ENCODE results near the gene CPSF4L.
"Not testable (repeated sequence)": the region's sequence is repeated elsewhere in the genome, so short reads cannot be mapped to it uniquely, and the experiment has no call there.

Gene CPSF4L

DNA sequence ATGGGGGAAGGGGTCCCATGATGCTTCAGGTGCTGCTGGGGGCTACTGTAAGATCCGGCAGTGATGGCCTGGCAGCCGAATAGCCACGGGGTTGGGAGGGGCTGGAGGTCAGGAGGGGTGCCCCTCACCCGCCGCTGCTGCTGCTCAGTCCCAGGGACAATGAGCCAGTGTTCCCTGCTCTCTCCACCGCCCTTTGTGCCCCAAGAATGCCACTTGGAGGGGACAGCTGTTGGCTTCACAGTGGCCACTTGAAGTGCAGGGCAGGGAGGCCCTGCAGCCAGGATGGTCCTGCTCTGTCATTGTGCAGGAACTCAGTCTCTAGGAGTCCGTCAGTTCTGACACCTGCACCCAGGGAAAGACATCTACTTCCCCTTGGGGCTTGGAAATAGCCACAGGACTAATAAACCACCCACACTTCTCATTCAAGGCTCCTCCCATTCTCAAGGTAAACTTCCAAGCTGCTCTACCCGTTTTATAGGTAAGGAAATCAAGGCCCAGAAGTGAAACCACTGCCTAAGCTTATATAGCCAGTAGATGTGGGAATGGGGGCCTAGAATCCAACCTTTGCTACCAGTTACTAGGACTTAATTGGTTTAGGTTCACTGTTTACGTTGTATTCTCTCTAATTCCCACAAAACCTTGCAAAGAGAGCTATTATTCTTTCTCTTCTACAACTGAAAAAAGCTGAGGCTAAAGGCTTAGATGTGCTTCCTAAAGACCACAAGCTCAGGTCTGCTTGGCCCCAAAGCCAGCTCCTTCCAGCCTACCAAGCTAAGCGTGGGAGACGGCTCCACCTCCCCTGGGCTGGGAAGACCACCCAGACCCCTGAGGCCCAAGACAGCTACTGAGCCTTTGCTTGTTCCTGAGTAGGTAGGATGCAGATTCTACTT, 6.2 kb upstream of the CPSF4L start:
- no peak for DNase-seq

DNA sequence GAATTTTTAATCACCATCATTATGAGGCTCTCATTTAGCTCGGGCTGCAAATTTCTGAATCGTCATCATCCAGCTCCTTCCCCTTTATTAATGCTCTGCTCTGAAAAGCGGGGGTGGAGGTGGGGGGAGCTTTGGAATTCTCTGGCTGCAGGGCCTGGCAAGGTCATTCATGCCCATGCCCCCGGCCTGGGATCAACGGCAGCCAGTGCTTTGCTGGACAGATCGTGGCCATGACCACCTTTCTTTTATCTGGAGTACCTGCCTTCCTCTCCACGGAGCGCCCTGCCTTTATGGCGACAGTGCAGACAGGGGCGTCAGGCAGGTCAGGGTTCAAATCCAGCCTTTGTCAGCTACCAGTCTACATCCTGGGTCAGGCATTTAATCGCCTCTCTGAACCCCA, 5.1 kb upstream of the CPSF4L start:
- DNase-seq: no peak

DNA sequence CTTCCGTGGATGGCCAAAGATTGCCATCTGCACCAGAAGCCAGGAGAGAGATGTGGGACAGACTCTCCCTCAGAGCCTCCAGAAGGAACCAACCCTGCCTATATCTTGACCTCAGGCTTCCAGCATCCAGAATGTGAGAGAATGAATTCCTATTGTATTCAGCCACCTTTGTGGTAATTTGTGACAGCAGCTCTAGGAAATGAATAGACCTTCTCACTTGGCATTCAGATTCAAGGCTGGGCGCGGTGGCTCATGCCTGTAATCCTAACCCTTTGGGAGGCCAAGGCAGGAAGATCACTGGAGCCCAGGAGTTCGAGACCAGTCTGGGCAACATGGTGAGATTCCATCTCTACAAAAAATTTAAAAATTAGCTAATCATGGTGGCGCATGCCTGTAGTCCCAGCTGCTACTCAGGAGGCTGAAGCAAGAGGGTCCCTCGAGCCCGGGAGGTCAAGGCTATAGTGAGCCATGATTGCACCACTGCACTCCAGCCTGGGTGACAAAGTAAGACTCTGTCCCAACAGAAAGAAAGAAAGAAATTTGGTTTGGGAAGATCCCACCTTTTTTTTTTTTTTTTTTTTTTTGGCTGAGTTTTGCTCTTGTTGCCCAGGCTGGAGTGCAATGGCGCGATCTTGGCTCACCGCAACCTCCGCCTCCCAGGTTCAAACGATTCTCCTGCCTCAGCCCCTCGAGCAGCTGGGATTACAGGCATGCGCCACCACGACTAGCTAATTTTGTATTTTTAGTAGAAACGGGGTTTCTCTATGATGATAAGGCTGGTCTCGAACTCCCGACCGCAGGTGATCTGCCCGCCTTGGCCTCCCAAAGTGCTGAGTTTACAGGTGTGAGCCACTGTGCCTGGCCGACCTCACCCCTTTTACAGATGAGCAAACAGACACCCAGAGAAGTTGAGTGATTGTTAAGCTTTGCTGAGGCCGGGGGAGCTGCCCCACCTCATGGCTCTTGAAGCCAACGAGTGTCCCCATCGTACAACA, 4.3 kb upstream of the CPSF4L start:
- no peak for DNase-seq

DNA sequence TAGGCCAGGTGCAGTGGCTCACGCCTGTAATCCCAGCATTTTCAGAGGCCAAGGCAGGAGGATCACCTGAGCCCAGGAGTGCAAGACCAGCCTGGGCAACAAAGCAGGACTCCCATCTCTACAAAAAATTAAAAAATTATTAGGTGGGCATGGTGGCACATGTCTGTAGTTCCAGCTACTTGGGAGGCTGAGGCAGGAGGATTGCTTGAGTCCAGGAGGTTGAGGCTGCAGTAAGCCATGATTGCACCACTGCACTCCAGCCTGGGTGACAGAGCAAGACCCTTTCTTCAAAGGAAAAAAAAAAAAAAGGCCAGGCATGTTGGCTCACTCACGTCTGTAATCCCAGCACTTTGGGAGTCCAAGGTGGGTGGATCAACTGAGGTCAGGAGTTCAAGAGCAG, 2.8 kb upstream of the CPSF4L start:
- DNase-seq: not testable (repeated sequence)

DNA sequence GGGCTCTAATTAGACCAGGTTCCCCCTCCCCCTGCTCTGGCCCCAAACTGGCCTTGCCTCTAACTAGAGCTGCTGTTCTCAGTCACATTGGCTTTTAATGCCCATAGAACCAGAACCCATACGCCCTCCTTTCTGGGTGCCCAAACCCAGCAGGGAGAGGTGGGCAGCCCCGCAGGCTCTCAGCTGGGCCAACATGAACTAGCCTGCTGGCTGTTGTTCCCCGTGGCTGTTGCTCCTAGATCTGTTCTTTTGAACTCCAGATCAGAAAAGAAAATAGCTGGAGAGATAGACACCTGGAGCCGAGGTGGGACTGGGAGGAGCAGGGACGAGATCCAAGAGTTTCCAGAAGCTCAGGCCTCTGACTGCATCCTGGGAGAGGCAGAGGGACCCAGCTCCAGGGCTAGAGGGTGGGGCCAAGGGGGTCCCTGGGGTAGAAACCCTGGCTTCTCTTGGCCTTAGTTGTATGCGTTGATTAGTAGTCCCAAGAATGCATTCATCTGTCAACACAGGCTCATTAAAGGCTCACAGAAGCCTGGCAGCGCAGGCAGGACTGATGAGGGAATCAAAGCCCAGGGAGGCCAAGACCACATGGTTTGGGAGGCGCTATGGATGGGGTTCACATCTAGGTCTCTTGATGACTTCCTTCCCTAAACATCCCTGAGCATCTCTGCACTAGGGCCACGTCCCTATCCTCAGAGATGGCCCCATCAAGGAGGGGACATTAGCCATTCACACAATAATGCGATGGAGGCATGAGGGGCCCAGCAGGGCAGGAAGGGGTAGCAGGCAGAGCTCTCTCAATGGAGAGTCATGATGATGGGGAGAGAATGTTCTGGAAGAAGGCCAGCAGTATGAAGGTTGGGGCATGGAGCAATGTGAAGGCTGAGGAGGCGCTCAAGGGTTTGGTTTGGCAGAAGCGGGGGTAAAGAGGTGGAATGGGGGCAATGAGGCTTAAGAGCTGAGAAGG, 1.3 kb upstream of the CPSF4L start:
- DNase-seq: no peak

DNA sequence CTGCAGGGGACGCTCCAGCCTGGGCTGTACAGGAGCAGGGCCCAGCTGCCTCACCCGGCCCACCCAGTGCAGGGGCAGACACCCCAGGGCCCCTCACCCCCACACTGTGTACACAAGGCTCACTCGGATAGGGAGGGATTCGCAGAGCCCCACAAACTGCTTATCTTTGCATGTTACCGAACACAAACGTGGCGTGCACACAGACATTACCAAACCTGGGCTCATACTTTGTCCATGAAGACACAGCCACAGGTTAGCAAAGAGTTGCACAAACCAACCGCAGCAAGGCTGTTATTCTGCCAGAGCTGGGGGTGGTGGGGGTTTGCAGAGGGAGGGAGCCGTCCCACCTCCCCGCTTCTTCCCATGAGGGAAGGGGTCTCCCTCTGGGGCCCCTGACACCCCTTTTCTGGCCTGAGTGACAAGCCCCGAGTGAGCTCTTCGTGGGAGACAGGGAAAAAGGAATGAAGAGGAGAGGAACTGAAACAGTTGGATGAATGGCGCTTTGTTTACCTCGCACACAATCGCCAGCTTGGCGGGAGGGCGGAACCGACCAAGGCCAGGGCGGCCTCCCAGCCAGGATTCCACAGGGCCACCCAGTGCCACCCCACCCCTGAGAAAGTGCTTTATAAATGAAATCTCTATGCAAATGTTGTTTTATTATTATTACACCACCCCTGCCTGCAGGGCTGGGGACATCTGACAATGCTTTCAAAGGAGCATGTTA, 434 bp upstream of the CPSF4L start:
- DNase-seq: peak in 1 of 2 experiments; percentile 38

DNA sequence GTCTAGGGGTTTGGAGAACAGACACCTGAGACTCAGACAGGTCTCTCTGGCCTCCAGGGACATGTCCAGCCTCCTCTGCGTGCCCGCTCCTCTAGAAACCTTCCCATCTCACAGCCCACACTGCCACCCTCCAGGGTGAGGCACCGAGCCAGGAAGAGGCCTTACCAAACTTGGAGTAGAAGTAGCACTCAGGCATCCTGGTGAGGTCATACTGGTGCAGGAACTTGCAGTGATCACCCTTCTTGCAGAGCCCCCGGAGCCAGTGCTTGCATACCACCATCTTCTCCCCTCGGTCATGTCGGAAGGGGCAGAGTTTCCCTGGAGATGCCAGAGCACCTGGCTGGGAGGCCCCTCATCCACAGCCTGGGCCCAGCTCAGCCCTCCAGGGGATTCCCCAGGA, 4.2 kb downstream of the CPSF4L start:
- DNase-seq: no peak

DNA sequence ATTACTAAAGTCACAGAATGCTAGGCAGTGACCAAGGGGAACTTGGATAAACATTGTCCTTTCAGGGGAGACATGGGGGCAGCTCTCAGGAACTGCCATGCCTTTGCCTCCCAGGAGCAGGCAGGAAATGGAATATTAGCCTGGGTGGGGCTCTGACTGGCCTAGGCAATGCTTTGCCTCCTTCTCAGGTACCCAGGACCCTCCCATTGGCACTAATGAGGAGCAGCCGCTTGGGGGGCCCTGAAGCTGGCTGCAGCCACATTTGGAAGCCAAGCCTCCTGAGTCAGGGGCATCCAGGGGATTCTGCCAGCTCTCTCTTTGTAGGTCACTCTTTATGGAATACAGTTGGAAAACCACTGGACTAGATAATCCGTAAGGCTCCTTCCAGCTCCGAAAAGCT, 5.5 kb downstream of the CPSF4L start:
- DNase-seq: no peak

DNA sequence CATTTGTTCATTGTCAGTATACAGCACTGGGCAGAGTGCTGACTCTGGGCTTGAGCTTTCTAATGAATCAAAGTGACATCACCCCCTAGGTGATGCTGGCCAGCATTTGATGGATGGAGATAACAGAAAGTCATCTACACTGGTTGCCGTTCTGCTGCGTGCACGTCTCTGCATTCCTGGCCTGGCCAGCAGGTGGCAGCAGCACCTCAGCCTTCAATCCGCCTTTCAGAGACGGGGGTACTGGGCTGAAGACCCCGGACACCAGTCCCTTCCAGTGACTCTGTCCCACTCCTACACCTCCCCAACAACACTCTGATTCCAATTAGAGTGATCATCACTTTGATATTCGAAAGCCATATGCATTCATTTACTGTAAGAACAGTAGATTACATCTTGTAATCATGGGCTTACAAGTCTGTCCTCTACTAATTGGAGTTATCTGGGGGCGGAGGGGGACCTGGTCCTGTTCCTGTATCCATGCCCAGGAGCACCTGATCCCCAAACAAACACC, 6.0 kb downstream of the CPSF4L start:
- peak; percentile 39 to 42 for DNase-seq

DNA sequence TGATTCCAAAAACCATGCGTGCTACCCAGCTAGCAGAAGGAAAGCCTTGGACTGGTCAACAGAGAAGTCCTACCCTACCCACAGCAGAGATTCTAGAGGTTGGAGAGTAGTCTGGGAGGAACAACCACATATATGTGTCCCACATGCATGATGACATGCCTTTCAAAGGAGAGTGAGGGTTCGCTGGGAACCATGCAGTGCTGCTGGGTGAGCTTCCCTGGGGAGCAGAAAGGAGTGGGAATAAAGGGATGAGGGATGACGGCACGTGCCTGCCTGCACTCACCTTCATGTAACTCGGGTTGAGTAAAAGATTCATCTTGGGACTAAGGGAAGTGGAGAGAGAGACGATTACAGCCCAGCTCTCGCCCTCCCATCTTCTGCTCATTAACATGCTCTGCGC, 9.8 kb downstream of the CPSF4L start:
- DNase-seq: no peak

DNA sequence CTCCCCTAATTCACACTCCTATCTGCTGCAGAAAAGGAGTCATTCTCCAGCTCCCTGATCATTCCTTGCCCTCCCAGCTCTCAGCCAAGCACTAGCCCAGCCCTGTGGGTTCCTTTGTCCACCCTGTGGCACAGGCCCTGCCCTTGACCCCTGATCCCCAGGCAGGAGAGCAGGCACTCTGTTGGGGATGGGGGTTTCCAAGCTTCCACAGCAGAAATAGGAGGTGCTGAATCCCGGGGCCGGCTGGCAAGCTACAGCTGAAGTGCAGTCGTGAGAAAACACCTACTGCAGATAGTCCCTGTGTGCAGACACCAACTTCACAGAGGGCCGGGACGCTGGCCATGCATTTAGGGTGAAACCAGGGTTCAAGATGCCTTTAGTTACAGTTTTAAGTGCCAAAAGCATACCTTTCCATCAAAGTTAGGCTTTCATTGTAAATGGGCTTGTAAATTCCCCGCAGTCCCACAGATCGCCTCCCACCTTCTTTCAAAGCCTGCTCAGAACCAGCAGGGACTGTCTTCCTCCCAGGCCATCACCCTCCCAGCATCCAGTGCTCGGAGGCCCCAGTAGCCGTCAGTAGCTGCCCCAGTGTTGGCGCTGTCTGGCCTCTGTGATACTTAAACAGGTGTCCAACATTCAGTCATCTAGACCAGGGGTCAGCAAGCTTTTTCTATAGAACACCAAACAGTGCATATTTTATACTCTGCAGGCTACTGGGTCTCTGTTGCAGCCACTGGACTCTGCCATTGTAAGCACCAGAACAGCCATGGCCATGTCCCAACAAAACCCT, 10.6 kb downstream of the CPSF4L start:
- no peak for DNase-seq

DNA sequence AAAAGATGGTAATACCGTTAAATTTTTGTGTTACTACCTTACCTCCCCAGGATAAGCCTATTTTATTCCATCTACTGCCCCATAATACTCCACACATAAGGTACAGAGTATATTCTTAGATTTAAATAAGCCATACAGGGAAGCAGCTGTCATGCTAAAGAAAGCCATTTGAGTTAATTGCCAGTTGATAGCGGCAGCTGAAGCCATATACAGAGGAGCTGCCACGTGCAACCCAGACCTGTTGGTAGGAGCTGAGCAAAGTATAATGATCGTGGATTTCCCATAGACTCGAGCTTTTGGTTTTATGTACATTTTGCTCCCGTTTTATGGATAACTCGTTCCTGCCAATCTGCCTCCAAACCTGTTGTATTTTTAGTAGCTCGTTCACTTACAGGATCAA, 12.0 kb downstream of the CPSF4L start:
- no peak for DNase-seq

DNA sequence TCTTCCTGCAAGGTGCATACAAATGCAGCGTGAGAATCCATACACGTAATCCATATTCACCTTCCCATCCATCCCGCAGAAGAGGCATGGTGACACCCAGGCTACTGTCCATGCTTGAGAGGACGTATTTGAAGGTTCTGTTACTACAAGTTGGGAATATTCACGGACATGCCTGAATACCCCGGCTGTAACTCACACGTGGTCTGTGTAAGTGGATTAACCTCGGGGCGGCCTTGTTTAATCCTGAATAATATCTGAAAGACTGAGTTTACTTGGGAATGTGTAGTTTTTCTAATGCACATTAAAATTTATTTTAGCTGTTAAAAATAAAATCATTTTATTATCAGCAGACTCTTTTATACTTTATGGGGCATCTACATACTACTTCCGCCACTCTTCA, 13.1 kb downstream of the CPSF4L start:
- DNase-seq: no peak

DNA sequence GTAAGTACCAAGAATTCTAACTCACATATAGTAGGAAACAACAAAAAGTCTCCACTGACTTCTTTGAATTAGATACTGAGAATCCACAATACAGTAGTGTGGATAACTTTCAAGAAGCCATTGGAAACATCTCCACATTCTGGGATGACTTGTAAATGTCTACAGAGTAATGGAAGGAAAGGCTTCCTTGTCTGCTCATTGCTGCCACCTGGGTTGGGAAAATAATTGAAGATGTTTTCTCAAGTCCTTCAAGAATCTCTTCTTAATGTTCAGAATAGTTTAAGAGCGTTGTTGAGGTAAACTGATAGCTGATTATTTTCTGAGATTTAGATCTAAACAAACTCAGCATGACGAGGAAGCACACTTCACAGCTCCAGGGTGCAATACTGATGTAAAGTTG, 14.0 kb downstream of the CPSF4L start:
- no peak for DNase-seq

DNA sequence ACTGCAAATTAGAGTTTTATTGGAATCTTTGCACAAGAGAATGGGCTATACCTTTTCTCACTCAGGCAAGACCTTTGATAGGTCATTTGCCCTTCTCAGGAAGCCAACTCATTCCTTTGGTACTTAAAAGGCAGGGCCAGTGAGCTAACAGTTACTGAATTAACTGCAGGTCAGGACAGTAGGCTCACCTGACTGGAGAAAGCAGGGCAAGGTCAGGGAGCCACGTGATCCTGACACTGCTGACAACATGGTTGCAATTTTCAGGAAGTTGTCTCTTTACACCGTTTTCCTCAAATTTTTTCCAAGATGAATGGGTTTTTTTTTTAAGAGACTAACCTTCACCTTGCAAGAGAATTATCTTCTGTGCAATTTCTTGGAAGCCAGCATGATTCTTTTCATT, 21.1 kb downstream of the CPSF4L start:
- DNase-seq: no peak

DNA sequence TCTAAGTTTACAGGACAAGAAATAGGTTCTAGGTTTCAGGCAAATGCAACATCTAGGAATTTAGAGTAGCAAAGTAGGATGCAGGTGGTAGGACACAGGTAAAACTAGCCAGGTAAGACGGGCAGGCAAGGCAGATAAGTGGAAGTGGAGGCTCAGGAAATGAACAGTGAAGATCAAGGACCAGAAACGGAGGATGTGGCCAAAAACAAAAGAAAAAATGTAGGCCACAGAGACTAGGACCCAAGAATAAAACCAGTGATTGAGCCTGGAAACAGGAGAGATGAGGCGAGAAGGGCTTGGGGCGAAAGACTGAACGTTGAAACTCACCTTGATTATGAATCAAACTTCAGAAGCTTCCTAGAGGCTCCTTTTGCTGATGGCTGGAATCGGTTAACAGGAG, 24.0 kb downstream of the CPSF4L start:
- DNase-seq: no peak

DNA sequence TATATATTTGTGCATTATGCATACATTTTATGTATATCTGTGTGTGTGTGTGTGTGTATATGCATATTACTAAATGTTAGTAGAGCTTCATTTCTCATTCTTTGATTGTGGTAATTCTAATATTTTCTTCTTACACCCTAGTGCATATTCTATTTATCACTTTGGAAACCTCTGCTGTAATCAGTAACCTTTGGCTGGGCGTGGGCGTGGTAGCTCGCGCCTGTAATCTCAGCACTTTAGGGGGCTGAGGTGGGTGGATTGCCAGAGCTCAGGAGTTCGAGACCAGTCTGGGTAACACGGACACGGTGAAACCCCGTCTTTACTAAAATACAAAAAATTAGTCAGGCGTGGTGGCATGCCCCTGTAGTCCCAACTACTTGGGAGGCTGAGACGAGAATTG, 26.9 kb downstream of the CPSF4L start:
- no peak for DNase-seq

DNA sequence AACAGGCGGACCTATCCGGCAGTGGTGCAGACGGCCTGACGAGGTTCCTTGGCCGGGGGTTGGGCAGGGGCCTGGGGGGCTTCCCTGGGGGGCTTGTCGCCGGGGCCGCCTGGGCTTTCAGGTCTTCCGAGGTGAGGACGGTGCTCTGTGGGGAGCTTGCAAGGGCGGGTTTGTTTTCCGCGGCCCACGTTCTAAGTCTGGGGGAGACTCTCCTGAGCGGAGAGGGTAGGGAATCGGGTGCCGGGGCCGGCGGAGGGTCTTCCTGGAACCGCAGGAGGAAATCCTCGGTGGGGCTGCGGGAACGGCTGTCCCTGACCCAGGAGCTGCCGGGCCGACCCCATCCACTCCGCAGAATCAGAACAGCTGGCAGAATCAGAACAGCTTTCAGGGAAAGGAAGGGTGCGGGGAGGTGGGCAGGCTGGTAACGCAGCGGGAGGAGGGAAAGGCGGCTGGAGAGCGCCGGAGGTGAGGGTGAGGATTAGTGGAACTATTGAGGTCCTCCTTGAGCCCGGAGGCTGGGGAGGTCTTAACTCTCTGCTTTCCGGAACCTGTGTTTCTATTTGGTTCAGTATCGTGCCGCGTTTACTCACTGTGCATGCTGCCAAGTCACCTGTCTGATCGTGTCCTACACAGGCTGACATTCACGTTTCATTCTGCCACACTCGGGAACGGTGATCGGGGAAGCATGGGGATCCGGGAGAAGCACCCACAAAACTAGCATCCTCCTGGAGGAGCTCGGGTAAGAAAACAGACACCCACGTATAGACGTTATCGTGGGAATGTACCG, 28.9 kb downstream of the CPSF4L start:
- no peak for DNase-seq

DNA sequence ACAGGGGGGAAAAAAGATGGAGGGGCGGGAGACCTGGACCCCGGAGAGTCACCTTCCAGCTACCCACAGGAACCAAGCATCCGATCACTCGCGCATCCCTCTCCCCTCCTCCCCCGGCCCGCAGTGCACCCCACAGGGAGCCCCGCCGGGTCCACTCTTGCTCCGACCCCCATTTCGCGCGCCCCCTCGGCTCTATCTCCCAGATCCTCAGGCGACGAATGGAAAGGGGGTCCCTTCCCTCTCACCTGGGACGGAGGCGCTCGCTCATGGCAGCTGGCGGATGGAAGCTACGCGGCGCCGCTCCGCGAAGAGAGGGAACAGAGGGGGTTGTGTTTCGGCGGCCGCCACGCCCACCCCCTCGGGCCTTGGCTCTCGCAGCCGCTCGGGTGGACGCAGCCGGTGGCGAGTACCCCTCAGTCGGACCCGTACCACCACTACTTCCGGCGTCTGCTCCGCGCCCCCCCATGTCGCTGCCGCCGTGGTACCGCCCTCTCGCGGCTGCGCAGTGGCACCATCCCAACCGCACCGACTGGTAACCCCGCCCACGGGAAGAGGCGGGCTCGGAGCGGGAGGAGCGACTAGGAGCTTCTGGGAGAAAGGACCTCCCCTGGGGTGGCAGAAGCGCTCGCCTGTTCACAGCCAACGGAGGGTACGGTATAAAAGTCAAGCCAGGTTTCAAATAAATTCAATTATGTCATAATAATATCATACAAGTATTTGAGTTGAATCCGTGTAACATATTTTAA, 29.7 kb downstream of the CPSF4L start:
- DNase-seq: peak; percentile 96

Data from SHP77 (cell line).